HS-5 (cell line): ENCODE measurements around the gene CLEC18B.
A peak's percentile ranks its signal among the peaks of the same experiment; 100 is the strongest.
"Not testable (repeated sequence)": the region's sequence is repeated elsewhere in the genome, so short reads cannot be mapped to it uniquely, and the experiment has no call there.

Source experiments
- DNase-seq: peaks from one replicate; pipeline ENCODE4 v3.0.0-alpha.2; 2012; ENCODE audit warnings: low read depth

Gene CLEC18B

DNA sequence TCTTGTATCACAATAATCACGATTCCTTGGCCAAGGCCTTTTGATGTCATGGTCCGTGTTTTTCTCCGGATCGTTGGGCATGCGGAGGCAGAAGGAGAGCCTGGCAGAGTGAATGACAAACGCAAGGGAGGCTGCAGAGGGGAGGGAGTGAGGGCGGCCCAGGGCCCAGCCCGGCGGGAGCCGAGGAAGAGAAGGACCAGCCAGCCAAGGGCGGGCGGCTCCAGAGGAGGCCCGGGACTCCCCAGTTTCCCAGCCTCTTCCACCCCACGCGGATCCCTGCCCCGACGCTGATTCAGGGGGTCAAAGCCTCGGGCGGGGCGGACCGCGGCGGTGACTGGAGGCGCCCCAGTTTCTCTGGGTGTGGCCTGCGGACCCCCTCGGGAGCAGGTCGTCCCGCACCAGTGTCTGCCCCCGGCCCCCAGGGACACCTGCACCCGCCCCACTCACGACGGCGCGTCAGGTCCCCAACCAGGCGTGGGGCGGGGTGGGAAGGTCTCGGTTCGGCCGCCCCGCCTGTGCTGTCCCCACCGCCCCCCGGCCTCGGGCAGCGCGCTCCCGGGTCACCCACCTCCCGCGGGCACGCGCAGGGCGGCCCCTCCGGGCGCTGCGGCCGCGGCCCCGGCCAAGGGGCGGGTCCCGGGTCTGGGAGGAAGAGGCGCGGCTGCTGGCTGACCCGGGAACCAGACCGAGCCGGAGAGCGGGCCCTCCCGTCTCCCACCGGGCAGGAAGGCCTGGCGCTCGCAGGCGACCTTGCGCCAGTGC lies 14.5 kb downstream of the CLEC18B start:
- DNase-seq, result not testable (repeated sequence)

DNA sequence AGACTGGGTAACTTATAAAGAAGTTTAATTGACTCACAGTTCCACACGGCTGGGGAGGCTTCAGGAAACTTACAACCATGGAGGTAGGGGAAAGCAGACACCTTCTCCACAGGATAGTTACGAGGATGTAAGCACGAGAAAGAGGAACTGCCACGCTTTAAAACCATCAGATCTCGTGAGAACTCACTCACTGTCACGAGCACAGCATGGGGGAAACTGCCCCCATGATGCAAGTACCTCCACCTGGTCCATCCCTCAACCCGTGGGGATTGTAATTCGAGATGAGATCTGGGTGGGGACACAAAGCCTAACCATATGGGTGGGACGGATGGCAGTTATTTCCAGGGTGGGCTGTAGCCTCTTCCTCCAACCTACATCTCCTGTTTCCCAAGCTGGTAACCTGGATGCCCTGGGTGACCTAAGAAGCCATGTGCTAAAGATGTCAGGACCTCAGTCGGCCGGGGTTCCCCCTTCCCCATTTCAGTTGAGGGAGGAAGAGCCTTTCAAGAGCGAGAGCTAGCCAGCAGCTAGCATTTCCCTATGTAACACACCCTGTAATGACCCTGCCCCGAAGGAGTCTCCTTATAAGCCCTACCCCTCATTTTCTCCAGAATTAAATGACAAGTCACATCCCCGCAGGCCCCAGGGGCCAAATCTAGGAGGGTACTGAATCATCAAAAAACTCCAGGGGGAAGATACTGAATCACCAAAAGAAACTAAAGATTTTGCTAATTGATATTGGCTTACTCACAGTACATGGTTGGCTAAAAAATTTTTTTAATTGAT lies 16.9 kb downstream of the CLEC18B start:
- DNase-seq, result not testable (repeated sequence)

DNA sequence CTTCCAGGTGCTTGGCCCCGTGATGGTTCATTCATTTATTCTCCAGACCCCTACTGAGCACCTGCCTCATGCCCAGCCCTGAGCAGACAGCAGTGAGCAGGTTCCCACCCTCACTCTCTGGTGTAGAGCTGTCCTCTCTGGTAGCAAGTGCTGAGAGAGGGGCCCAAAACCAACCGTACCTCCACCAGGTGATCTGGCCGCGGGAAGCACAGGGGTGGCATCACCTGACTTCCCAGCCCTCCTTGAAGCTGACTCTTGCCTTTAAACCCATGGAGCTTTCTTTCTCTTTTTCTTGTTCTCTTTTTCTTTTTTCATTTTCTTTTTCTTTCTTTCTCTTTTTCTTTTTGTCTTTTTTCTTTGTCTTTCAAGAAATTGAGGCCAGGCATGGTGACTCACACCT lies 21.0 kb downstream of the CLEC18B start:
- not testable (repeated sequence) for DNase-seq

DNA sequence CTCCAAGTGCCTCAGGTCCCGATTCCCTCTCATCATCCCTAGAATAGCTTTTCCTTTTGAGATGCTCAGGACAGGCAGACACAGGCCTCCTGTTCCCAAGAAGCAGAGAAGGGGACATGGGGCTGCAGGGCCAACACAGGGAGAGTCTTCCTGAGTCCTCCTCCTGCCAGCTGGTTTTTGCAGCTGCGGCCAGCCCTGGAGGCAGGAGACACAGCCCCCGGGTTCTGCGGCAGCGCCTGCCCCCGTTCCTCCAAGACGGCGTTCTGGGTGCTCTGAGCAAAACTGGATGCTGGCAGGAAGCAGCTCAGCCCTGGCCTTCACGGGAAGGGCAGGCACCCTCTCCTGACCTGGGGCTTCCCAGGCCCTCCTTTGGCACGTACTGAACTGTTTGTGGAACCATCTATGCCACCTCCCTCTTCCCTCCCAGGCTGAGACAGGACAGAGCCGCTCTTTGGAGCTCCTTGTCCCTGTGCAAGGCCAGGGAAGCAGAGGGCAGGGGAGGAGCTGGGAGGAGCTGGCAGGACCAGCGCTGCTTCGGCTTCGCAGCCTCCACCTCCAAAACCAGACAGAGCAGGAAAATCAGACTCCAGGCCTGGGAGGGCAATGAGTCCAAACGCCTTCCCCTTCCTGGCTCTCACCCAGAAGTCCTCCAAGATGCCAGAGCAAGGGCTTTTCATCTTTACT lies 22.9 kb downstream of the CLEC18B start:
- DNase-seq, result not testable (repeated sequence)

DNA sequence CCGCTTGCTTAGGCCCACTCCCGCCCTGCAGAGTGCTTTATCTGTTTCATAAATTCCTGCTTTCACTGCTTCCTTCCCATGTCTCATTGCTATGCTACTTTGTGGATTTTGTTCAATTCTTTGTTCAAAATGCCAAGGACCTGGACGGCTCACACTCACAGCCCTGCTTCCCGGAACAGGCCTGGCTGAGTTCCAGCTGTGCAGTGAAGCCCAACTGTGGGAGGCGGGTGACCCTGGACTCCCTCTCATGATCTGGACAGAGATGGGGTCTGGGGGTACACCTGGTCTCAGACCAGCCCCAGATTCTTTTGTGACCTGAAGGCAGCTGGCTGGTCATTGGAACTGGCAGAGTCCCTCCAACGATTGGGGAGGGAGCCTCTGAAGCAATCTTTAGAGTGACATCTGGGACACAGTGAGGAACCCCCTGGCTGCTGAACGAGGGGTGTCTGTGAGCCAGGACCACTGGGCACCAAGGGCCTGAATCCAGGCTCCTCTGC lies 24.7 kb downstream of the CLEC18B start:
- DNase-seq, result not testable (repeated sequence)

DNA sequence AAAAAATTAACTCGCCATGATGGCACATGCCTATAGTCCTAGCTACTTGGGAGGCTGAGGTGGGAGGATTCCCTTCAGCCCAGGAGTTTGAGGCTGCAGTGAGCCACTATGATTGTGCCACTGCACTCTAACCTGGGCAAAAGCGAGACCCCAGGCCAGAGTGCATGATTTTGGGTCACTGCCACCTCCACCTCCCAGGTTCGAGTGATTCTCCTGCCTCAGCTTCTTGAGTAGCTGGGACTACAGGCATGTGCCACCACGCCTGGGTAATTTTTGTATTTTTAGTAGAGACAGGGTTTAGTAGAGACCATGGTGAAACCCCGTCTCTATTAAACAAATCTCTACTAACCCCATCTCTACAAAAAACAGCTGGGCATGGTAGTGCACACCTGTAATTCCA lies 26.7 kb downstream of the CLEC18B start:
- not testable (repeated sequence) for DNase-seq

DNA sequence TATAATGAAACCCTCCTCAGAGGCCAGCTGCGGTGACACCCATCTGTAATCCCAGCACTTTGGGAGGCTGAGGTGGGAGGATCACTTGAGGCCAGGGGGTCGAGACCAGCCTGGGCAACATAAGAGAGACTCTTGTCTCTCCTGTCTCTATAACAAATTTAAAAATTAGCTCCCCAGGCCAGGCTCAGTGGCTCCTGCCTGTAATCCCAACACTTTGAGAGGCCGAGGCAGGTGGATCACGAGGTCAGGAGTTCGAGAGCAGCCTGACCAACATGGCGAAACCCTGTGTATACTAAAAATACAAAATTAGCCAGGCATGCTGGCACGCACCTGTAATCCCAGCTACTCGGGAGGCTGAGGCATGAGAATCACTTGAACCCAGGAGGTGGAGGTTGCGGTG lies 27.1 kb downstream of the CLEC18B start:
- DNase-seq, result not testable (repeated sequence)

DNA sequence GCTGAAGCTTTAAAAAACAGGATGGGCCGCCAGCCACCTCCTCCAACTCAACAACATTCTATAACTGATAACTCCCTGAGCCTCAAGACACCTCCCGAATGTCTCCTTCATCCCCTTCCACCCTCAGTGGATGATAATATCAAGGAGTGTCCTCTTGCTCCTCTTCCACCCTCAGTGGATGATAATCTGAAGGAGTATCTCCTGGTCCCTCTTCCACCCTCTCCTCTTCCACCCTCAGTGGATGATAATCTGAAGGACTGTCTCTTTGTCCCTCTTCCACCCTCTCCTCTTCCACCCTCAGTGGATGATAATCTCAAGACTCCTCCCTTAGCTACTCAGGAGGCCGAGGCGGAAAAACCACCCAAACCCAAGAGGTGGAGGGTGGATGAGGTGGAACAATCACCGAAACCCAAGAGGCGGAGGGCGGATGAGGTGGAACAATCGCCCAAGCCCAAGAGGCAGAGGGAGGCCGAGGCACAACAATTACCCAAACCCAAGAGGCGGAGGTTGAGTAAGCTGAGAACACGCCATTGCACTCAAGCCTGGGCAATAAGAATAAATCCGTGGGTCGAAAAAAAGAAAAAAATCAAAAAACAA lies 29.7 kb downstream of the CLEC18B start:
- not testable (repeated sequence) for DNase-seq

DNA sequence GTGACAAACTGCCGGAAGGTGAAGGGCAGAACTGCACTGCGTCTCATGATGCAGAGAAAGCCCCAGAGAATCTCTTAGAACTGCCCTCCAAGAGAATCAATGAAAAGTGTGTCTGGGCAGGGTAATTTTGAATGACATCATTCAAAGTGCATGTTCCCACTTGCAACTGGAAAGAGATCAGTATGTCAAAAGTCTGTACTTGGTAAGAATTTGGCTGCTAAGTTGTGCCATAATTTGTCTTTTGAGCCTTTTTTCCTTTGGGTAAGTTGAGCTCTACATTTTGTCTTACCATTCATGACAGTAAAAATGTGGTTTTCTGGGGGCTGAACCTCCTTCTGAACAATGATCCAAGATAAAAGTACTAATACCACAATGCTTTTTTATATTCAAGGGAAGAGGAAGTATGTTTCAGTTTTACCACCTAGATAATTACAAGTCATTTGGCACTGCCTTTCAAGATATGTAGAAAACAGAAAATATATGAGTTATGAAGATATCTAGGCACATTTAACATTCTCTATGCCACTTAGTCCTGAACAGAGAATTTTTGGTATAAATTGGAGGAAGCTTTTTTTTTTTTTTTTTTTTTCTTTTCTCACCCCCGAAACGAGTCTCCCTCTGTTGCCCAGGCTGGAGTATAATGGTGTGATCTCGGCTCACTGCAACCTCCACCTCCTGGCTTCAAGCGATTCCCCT lies 38.8 kb downstream of the CLEC18B start:
- DNase-seq, result not testable (repeated sequence)

DNA sequence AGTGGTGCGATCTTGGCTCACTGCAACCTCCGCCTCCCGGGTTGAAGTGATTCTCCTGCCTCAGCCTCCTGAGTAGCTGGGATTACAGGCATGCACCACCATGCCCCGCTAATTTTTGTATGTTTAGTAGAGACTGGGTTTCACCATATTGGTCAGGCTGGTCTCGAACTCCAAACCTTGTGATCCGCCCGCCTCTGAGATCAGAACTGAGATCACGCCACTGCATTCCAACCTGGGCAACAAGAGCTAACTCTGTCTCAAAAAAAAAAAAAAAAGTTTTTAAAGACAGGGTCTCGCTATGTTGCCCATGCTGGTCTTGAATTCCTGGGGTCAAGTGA lies 47.5 kb downstream of the CLEC18B start:
- DNase-seq, result not testable (repeated sequence)

DNA sequence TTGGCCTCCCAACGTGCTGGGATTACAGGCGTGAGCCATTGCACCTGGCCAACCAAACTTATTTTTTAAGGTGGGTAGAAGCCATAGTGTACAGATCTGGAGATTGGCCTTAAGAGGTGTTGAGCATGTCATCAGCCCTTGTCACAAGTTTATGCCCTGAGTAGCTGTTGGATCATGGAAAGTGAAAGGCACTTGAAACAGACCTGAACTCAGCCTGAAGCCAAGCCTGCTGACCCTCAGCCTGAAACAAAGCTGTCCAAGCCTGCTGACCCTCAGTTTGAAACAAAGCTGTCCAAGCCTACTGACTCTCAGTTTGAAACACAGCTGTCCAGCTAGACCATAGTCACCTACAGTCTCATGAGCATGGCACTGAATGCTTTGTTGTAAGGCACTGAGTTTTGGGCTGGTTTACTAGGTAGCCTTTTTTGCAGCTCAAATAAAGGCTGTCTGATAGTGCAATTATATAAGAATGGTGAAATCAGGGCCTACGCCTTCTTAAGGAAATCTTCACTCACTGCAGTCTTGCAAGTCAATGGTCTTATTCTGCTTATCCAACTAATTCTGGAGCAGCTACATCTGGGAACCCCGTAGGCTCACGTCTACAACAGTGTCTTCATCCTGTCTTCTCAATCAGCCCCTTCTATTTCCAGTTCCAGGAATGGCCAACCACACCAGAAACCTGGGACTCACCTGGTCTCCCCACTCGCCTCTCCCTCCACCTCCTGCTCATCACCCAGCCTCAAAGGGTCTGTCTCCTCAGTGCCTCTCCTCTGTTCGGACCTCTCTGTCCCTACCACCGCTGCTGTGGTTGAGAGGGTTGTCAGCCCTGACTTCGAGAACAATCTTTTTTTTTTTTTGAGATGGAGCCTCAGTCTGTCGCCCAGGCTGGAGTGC lies 48.1 kb downstream of the CLEC18B start:
- DNase-seq, result no peak

DNA sequence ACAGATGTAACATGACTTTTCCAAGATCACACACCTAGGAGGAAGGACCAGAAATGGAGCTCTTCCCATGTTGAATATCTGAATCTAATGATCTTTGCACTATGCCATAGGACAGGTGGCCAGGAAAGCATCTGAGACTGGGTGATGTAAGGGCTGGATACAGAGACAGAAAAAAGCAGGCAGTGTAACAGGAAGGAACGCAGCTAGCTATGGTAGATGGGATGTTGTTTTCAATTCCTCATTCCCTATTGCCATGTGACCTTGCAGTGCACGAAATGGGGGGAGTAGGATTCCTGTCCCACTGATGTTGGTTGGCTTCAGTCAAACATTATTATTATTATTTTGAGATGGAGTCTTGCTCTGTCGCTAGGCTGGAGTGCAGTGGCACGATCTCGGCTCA lies 48.9 kb downstream of the CLEC18B start:
- no peak for DNase-seq

DNA sequence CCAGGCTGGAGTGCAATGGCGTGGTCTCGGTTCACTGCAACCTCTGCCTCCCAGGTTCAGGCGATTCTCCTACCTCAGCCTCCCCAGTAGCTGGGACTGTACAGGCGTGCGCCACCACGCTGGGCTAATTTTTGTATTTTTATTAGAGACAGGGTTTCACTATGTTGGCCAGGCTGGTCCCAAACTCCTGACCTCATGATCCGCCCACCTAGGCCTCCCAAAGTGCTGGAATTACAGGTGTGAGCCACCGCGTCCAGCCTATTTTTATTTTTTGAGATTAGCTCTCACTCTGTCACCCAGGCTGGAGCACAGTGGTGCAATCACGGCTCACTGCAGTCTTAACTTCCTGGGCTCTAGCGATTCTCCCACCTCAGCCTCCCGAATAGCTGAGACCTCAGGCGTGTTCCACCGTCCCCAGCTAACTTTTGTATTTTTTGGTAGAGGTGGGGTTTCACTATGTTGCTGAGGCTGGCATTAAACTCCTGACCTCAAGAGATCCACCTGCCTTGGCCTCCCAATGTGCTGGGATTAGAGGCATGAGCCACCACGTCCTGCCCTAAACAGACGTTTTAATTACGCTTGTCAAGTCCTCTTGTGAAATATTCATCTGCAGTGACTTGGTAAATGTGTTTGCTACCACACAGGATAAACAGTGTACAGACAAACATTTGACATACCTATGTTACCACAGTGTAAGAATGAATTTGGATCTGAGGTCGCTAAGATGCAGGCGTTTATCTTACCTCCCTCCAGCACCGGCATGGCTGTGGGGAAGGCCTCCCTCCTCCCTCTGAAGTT lies 50.7 kb downstream of the CLEC18B start:
- DNase-seq, result not testable (repeated sequence)

DNA sequence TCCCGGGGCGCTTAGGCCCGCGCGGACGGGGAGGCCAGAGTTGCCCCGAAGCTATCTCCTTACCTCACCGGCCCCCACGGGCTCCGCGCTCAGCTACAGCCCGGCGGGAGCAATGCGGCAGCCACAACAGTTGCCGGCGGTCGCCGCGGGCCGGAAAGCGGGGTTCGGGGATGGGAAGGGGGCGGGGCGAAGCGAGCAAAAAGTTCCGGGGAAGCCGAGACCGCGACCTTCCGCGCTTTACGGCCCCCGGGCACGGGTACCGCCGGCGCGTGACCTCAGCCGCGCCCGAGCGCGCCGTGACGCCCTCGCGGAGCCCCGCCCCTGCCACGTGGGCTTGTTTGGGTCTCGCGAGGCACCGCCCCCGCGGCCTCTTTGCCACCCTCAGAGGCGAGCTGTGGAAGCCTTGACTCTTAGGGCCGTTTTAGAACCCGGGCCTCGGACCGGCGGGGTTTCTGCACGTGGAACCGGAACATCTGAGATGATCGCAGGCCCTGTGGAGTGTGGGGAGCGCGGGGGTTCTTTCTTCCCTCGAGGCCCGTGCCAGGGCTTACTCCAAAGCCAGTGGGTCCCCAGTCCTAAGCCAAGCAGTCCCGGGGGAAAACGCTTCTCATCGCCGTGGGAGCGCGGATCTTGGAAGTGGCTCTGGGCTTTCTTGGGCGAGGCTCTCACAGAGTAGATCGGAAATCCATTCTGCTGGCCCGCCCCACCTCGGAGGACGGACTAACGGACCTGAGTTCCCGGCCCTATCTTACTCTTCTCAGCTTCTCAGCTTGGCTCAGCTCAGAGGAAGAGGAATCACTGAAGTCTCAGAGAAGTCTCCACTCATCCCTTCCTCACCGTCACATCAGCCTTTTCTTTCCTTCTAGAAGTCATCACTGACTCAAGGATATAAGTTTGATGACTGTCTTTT lies 53.0 kb downstream of the CLEC18B start:
- DNase-seq, result peak; percentile 49

DNA sequence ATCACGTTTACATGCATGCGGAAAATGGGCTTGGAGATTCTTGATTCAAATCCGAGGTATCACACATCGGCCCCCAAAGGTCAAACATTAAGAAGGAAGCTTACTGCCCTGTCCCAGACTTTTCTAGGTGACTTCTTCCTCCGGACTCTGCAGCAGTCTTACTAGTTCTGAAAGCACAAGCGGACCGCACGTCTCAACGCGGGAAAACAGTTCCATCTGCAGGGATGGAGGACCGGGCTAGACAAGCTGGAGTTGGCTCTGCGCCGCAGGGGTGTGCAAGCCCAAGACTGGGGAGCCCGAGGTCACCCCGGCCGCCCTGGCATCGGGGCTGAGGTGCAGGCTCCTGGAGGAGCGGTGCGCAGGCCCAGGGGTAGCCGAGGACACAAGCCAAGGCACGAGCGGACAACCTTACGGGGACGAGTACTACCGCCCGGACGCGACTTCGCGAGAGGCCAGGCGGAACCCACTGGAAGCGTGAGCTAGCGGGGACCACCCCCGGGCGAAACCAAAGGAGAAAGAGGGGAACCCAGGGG lies 53.7 kb downstream of the CLEC18B start:
- peak; percentile 15 for DNase-seq

DNA sequence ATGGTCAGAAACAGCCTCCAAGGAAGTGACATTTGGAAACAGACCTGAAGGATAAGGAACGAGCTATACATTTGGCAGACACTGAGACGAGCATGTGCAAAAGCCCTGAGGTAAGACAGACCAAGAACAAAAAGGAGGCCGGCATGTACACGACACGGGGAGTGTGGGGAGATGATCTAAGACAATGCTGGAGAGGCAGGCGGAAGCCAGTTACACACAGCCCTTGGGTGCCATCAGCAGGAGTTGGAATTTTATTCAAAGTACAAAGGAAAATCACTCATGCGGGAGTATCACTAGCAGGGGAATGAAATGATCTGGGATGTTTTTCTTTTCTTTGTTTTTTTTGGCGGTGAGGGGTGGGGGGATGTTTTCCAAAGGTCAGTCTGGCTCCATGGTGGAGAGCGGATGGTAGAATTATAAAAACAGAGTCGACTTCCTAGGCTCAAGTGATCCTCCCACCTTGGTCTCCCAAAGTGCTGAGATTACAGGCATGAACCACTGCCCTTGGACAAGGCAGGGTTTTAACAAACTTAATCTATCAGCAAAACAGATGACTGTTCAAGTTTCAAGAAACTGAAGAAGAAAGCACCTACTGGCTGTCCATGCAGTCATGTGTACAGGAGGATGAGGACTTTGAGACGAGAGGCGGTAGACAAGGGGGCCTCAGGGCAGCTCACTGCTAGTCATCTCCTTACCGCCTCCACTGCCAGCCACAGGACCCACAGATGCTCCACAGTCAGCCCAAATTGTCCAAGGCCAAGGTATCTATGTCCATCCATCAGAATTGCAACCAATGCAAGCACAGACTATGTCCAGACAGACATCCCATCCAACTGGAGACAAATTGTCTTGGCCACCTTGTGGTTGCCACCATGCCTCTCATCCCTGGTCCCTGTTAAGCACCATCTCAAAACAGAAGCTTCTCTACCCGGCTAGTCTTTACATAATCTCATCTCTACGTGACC lies 59.4 kb downstream of the CLEC18B start:
- DNase-seq, result not testable (repeated sequence)
